PC-9 (cell line): ENCODE results near the gene DUSP2. TPM values are rescaled to one million over a fixed set of nuclear protein-coding genes. Genes with fewer than 3 reads are reported as not detected.

Source experiments
- BruUV-seq: library from RNA; stranded (reverse); fragments of 400-500 nt; replicated peaks from 2 replicates; lab custom pipeline; 2021; lab: Mats Ljungman, UMichigan
- CTCF ChIA-PET: fragments of 300-600 bp; sonication (Branson Sonifier 250); formaldehyde crosslinking; loops from one replicate; lab custom pipeline; 2022; ENCODE audit warnings: antibody characterized with exemption; lab: Charles Lee
- POLR2A ChIA-PET: fragments of 300-600 bp; sonication (Branson Sonifier 250); formaldehyde crosslinking; loops from one replicate; lab custom pipeline; 2022; ENCODE audit warnings: antibody characterized with exemption; ENCODE audit not compliant: unreplicated experiment; lab: Charles Lee
- DNase-seq, 2 experiments: peaks; one replicate each; pipeline versions ENCODE4 v3.0.0 to v3.0.0-alpha.2; 2015 to 2022; ENCODE audit warnings: mixed read lengths in 1 of 2
- H2AFZ ChIP-seq: fragments of 200-600 bp; sonication (generic); 2 replicates; pipeline ENCODE4 v1.8.1; 2017; ENCODE audit warnings: antibody characterized with exemption
- H3F3A ChIP-seq: fragments of 200-600 bp; sonication (generic); 2 replicates; pipeline ENCODE4 v1.8.1; 2017; ENCODE audit warnings: antibody characterized with exemption, mild to moderate bottlenecking, low read depth; ENCODE audit not compliant: insufficient read depth
- H3K27ac ChIP-seq: fragments of 200-600 bp; sonication (generic); 2 replicates; pipeline ENCODE4 v1.6.1; 2016; ENCODE audit warnings: mixed run types
- H3K27me3 ChIP-seq: fragments of 200-600 bp; sonication (generic); 2 replicates; pipeline ENCODE4 v1.6.1; 2016; ENCODE audit warnings: low read depth, mixed run types; ENCODE audit not compliant: insufficient read depth
- H3K36me3 ChIP-seq: fragments of 200-600 bp; sonication (generic); 2 replicates; pipeline ENCODE4 v1.6.1; 2016; ENCODE audit warnings: low read depth, mixed run types
- H3K4me1 ChIP-seq: fragments of 200-600 bp; sonication (generic); replicated peaks from 2 replicates; pipeline ENCODE4 v1.6.1; 2016; ENCODE audit warnings: mixed run types; ENCODE audit not compliant: insufficient read depth
- H3K4me2 ChIP-seq: fragments of 200-600 bp; sonication (generic); 2 replicates; pipeline ENCODE4 v1.6.1; 2017; ENCODE audit warnings: mixed run types
- H3K4me3 ChIP-seq: fragments of 200-600 bp; sonication (generic); 2 replicates; pipeline ENCODE4 v1.6.1; 2016; ENCODE audit warnings: mixed run types
- H3K79me2 ChIP-seq: fragments of 200-600 bp; sonication (generic); 2 replicates; pipeline ENCODE4 v1.6.1; 2017; ENCODE audit warnings: low read depth, mixed run types
- H3K9me2 ChIP-seq: fragments of 200-600 bp; sonication (generic); 2 replicates; pipeline ENCODE4 v1.8.1; 2017; ENCODE audit warnings: mild to moderate bottlenecking; ENCODE audit not compliant: insufficient read depth
- H3K9me3 ChIP-seq: fragments of 200-600 bp; sonication (generic); 2 replicates; pipeline ENCODE4 v1.8.1; 2016; ENCODE audit warnings: low read depth; ENCODE audit not compliant: insufficient read depth
- H4K20me1 ChIP-seq: fragments of 200-600 bp; sonication (generic); 2 replicates; pipeline ENCODE4 v1.8.1; 2017; ENCODE audit not compliant: insufficient read depth
- CTCF ChIP-seq: fragments of 200-600 bp; sonication (generic); conservative IDR thresholded peaks from 2 replicates; pipeline ENCODE4 v1.6.1; 2017; ENCODE audit warnings: mixed run types, antibody characterized with exemption, mild to moderate bottlenecking, moderate library complexity
- EZH2 ChIP-seq: fragments of 200-600 bp; sonication (generic); IDR thresholded peaks from 2 replicates; pipeline ENCODE4 v1.8.0; 2017; ENCODE audit warnings: antibody characterized with exemption, low read depth
- intact Hi-C: fragments of 100-400 bp; cut with micrococcal nuclease; formaldehyde crosslinking; loops from one replicate; pipeline ENCODE4 v1.10.0; 2022; ENCODE audit not compliant: unreplicated experiment
- total RNA-seq: library from RNA; stranded (reverse); gene quantifications from 2 replicates; pipeline ENCODE4 v1.2.3, GENCODE V29; 2021

Gene DUSP2
- total RNA-seq, 1 experiment from 2014 or later = 4.0 TPM

DNA sequence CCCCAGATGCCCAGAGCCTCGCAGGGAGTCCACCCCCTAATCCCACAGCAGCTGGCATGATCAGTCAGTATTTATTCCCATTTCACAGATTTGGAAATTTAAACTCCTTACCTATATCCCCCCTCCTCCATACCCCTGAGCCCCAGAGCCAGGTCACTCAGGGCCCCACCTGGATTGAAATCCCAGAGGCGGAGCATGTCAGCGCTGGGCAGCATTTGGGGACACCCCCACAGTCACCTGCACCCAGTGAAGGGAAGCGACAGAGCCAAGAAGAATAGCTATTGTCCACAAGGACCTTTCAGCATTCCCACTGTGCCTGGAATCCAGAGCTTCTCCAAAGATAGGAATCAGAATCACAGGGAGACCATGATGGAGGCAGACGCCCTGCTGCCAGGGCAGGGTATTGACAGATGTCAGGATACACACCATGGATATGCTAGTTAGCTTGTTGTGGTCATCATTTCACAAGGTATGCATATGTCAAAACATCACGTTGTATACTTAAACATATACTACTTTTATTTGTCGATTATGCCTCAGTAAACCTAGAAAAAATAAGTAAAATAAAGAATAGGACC, 6.0 kb downstream of the DUSP2 start:
- Histone ChIP-seq H3K36me3 (no peaks in the 10 kb centered on the region; the same call in 1 of the 2 replicates), H3K9me3 (no peaks in the 10 kb centered on the region), H3K4me3 (peak overlapping the region; percentile 22; the same call in 1 of the 2 replicates), H3K4me1 (peaks cover 14% of the 10 kb centered on the region), H3F3A (peaks cover 19% of the 10 kb centered on the region; the same call in 1 of the 2 replicates), H3K27ac (no peak overlapping the region), H3K4me2 (peak overlapping the region; percentile 71), H3K9me2 (no peaks in the 10 kb centered on the region), H2AFZ (0 out of 2 replicates have a peak overlapping the region, but pooled peaks have one; percentile 51), H3K27me3 (no peaks in the 10 kb centered on the region), H3K79me2 (peaks cover 7% of the 10 kb centered on the region; the same call in 1 of the 2 replicates), H4K20me1 (no peaks in the 10 kb centered on the region)
- no TSS peak for BruUV-seq
- no peak for TF ChIP-seq CTCF
- CTCF ChIA-PET = interaction anchor here (1.3 to 2.3 kb wide), 2 partner anchors 22 to 35 kb away, joined by 4 to 28 read pairs; partner anchors contain the start of gene ADRA2B
- DNase-seq = no peak
- POLR2A ChIA-PET = interaction anchor here (0.6 kb wide), 1 partner anchor 127 kb away, joined by 3 read pairs; no protein-coding TSS in a partner anchor
- intact Hi-C loops = loop anchor here (2.0 kb wide), 2 partner anchors 122 to 370 kb away; no protein-coding TSS in a partner anchor

- POLR2A ChIA-PET = interaction anchor here (0.7 kb wide), 2 partner anchors 156 to 342 kb away, joined by 3 to 6 read pairs; no protein-coding TSS in a partner anchor
- Histone ChIP-seq H3K36me3 (no peaks in the 10 kb centered on the region; the same call in 1 of the 2 replicates), H3K79me2 (no peaks in the 10 kb centered on the region), H3K27me3 (no peaks in the 10 kb centered on the region), H2AFZ (peak within 1 kb of the TSS; percentile 51; the same call in 1 of the 2 replicates), H3K4me3 (peak within 1 kb of the TSS; percentile 22; the same call in 1 of the 2 replicates), H3K9me3 (no peaks in the 10 kb centered on the region), H3K9me2 (no peaks in the 10 kb centered on the region), H4K20me1 (no peaks in the 10 kb centered on the region), H3K4me1 (peaks cover 9% of the 10 kb centered on the region), H3F3A (peaks cover 15% of the 10 kb centered on the region; the same call in 1 of the 2 replicates), H3K27ac (no peak within 1 kb of the TSS), H3K4me2 (peak within 1 kb of the TSS; percentile 71)
- CTCF ChIA-PET = interaction anchor here (0.6 to 2.3 kb wide), 4 partner anchors 22 to 382 kb away, joined by 4 to 28 read pairs (median 16); partner anchors contain the start of gene ADRA2B
- no TSS peak for BruUV-seq
- TF ChIP-seq EZH2 (no peak), CTCF (peak; percentile 71)
- intact Hi-C loops = loop anchor here (1.0 to 2.0 kb wide), 3 partner anchors 36 to 370 kb away; no protein-coding TSS in a partner anchor
- DNase-seq = peak; percentile 80 to 89
Observed at GRCh38 chr2:96138179-96139145, 6.8 kb downstream of the DUSP2 start, which contains the start of gene ASTL. Gene ASTL (minus strand): TSS chr2:96138502. CDS start chr2:96138436, 66 bp downstream.
